NCI-H1417 (cell line): ENCODE data around the gene SNRPD2.
A peak's percentile ranks its signal among the peaks of the same experiment; 100 is the strongest.
"Not testable (repeated sequence)": the region's sequence is repeated elsewhere in the genome, so short reads cannot be mapped to it uniquely, and the experiment has no call there.

ENCODE experiments used
- DNase-seq, 3 experiments: peaks; one replicate each; lab custom pipeline; 2025; lab: John Stamatoyannopoulos, UW

The SNRPD2 gene

GRCh38 chr19:45691516-45692186 lies at the start of gene SNRPD2:
SNRPD2 (minus strand) TSS chr19:45691953; CDS start chr19:45691888, 65 bp downstream.
- peak; percentile 97 to 99 (median 97) for DNase-seq

GRCh38 chr19:45739498-45740439 lies 48.0 kb upstream of the SNRPD2 start:
- no peak for DNase-seq

- DNase-seq: no peak
Observed at GRCh38 chr19:45733160-45733810, 41.5 kb upstream of the SNRPD2 start, which contains the start of gene MEIOSIN. MEIOSIN (plus strand) TSS chr19:45733439; CDS start chr19:45735377, 1,938 bp downstream.

DNA sequence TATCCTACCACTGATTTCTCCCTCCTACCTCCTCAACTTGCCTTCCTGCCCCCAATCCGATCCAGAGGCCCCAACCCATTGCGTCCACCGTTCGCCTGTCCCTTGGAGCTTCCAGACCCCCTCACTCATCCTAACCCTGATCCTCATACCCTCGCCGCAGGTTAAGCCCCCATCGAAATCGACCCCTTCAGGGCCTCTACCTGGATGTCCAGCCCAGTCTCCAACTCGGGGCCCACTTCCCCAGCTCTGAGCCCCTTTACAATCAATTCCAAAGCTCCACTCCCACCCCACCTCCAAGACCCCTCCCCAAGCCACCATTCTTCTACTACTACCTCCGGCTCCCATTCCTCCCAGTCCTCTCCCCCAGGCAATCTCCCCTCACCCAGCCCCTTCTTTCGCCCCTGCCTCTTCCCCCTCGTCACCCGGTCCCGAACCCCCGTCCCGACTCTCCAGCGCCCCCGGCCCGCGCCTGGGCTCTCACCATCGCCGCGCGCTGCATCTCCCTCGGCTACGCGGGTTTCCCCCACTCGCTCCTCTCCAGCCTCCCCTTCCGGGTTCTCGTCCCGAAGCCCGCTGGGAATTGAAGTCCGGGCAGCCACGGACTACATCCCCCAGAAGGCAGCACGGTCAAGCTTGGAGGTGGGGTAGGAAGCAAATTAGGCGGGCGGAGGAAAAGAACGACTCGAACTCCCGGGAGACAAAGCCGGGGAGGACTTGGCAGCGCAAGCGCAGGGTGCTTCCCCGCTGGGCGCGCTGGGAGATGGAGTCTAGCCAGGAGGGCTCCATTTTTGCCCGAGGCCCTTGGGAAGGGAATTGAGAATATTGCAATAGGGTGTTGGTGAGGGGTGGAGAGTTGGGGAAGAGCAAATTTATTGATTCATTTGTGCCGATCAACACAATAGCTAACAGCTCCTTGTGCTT lies 38.9 kb upstream of the SNRPD2 start, which contains the start of gene FBXO46:
Gene FBXO46 (minus strand): TSS at position 529 of the 921 bp plus-strand sequence. CDS start 17,401 bp downstream, outside the sequence.
- DNase-seq: peak; percentile 95 to 99 (median 99)

- DNase-seq: no peak
Observed at GRCh38 chr19:45729800-45730290, 38.1 kb upstream of the SNRPD2 start.

- DNase-seq: not testable (repeated sequence)
Observed at GRCh38 chr19:45728683-45729082, 36.9 kb upstream of the SNRPD2 start.

- DNase-seq: not testable (repeated sequence)
Observed at GRCh38 chr19:45720065-45720464, 28.3 kb upstream of the SNRPD2 start.

DNA sequence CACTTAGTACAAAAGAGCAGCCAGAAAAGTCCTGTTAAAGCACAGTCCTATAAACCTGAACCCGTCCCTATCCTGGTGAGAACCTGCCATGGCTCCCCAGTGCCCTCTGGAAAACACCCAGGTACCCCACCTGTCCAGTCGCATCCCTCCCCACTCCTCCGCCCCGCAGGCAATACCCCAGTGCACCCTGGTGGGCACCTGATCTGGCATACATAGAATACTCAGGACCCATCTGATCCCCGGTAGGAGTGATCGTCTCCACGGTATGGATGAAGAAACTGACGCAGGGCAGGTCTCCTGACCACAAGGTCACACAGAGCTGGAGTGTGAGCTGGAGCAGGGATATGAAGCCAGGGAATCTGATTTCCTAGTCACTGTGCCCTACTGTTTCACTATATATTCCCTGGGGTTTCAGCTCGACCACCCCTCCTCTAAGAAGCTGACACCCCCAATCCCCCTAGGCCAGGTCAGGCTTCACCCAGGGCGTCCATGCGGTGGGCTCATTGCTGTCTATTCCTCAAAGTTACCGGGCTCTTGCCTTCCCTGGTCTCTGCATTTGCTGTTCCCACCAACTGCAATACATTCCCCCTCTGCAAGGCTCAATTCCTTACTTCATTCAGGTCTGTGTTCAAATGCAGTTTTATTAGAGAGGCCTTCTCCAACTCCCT lies 26.4 kb upstream of the SNRPD2 start:
- DNase-seq: no peak

DNA sequence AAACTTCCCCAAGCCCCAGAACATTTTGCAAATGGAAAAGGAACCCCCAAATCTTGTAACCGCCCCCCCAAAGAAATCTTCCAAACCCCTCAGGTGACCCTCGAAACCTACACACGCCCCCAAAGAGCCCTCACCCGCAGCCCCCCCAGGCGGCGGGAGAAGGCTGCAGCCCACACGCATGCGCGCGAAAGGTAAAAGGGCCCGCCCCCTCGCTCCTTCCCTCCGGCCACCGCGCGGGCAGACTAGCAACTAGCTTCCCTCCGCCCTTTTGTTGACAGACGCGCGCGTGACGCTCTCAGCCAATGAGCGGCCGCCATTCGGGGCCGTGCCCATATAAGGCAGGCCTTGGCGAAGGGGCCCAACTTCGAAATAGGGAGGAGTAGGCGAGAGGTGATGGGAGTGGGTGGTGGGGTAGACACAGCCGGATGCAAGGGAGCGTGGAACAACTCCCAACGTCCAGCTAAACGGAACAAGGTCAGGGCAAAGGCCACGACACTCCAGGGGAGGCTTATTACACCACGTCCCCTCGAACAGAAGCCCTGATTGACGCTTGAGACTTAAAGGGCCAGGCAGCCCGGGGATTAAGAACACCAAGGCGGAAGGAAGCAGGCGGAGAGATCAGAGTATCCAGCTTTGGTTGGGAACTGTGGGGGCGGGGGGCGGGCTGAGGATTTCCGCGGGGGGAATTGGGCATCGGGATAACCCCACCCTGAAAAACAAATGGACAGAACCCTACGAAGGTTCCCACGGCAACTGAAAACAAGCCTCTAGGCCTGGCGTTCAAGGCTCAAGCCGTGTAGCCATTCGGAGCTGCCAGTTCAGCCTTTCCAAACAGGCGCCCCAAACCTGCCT lies 25.6 kb upstream of the SNRPD2 start:
- peak; percentile 98 to 99 (median 99) for DNase-seq

DNA sequence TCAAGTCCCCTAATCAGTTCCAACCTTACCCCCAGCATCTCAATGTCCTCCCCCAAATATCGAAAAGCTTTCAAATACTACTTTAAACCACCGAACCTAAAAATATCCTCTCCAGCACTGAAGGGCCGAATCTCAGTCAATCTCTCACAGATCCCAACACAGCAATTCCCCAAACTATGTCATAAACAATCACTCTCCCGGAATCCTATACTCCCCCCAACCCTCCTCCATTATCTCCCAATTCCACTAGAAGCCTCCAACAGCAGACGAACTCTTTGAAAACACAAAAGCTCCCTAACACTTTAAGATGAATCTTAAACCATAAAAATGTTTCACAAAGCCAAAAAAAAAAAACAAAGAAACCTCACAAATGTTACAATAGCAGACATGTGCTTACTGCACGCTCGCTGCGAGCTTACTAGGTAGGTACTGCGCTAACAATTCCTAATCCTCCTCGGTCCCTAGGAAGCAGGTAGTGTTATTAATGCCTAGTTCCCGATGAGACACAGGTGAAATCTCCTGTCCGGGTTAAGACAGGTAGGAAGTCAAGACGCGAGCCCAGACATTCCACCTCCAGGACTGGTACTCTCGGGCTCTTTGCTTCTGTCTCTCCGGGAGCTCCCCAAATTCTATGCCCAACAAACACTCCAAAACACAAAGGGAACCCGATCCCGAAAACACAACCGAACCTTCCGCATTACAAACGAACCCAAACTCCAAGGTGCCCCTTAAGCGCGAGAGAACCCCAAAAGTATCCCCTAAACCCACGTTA lies 24.8 kb upstream of the SNRPD2 start:
- DNase-seq: peak; percentile 26 to 71 (median 46)

DNA sequence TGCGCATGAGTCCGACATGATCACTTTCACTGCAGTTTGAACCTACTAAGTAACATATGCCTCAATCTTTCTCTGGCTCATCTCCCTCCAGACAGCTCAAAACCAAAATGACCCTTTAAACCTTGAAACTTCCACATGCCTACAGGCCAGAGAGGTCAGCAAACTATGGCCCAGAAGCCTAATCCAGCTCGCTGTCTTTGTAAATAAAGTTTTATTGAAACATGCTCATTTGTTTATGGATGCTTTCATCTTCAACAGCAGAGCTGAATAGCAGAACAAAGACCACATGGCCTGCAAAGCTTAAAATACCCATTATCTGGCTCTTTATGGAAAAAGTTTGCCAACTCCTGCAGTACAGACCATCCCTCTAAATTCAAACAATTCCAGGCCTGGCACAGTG lies 23.4 kb upstream of the SNRPD2 start:
- no peak for DNase-seq

GRCh38 chr19:45713141-45713540 lies 21.4 kb upstream of the SNRPD2 start:
- DNase-seq: no peak

DNA sequence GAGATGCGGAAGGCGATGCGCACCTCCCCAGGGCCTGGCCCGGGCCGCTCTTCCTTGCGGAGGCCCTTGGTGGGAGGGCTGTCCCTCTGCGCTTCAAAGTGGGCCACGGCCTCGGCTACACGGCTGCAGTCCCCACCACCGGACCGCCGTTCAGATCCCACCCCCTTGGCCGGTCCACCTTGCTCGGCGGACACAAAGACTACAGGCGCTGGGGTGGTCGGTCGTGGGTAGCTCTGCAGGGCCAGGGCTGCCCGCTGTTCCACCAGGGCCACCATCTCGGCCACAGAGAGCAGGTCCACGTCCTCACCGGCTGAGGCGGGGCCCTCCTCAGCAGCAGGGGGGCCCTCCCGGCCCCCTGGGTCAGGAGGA lies 20.9 kb upstream of the SNRPD2 start:
- no peak for DNase-seq

GRCh38 chr19:45711851-45712698 lies 20.3 kb upstream of the SNRPD2 start:
- DNase-seq: no peak

DNA sequence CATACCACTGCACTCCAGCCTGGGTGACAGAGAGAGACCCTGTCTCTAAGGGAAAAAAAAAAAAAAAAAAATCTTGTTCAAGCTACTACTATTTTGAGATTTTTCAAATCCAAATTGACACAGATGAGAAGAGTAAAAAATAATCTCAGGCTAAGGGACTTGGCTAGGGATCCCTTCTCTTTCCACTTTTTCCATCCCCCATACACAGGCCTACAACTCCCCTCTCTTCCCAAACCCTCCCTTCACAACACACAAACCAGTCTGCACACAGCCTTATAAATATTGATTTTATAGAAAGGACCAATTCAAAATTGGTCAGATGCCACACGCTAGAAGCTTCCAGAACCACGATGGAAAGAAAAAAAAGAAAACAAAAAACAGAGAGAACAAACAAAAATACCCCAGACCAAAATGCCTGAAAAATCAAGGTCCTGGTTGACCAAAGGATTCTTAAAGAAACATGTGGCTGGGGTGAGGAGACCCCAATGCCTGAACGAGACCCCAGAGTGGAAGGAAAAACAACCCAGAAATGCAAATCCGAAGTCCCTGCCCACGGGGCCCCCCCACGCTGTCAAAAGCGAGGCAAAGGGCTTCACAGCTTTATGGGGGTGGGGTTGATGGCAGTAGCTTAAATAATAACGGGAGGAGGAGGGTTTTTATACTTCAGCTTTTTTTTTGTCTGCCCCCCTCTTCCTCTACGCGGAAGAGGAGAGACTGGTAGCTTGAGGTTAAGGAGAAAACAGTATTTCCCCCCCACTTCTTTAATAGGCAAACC lies 18.8 kb upstream of the SNRPD2 start:
- DNase-seq: no peak

GRCh38 chr19:45705710-45706415 lies 14.1 kb upstream of the SNRPD2 start:
- no peak for DNase-seq
